SU-DHL-6 (cell line): ENCODE measurements around the gene ERICH4.

Experiments
- H2AFZ ChIP-seq: fragments of 200-600 bp; sonication (generic); 2 replicates; pipeline ENCODE4 v1.6.1; 2014; ENCODE audit warnings: low read depth, mild to moderate bottlenecking, moderate library complexity, mixed read lengths, antibody characterized with exemption, low read length; ENCODE audit not compliant: severe bottlenecking
- H3F3A ChIP-seq: fragments of 200-600 bp; shearing (Covaris generic); 2 replicates; pipeline ENCODE4 v1.6.0; 2016; ENCODE audit warnings: antibody characterized with exemption, mild to moderate bottlenecking; ENCODE audit not compliant: insufficient read depth
- H3K27ac ChIP-seq: fragments of 200-600 bp; sonication (generic); 2 replicates; pipeline ENCODE4 v1.5.1; 2016; ENCODE audit warnings: low read depth, mild to moderate bottlenecking, low read length, moderate library complexity, mixed read lengths
- H3K27me3 ChIP-seq: fragments of 200-600 bp; sonication (generic), shearing (Covaris generic); 2 replicates; pipeline ENCODE4 v1.6.0; 2014; ENCODE audit warnings: mild to moderate bottlenecking, low read length
- H3K36me3 ChIP-seq: fragments of 200-600 bp; sonication (generic); 2 replicates; pipeline ENCODE4 v1.6.1; 2014; ENCODE audit warnings: mild to moderate bottlenecking, low read length, mixed read lengths
- H3K4me2 ChIP-seq: fragments of 300-600, 200-600 bp; shearing (Covaris generic), sonication (generic); 2 replicates; pipeline ENCODE4 v1.6.0; 2014; ENCODE audit warnings: low read length, low read depth, mild to moderate bottlenecking; ENCODE audit not compliant: poor library complexity, severe bottlenecking
- H3K4me3 ChIP-seq: fragments of 200-600 bp; sonication (generic); 2 replicates; pipeline ENCODE4 v1.5.1; 2014; ENCODE audit warnings: antibody characterized with exemption, low read length, mild to moderate bottlenecking, mixed read lengths; ENCODE audit not compliant: insufficient read depth, poor library complexity, severe bottlenecking
- H3K79me2 ChIP-seq: fragments of 200-600 bp; sonication (generic); 2 replicates; pipeline ENCODE4 v1.6.1; 2014; ENCODE audit warnings: mild to moderate bottlenecking, low read length, moderate library complexity; ENCODE audit not compliant: insufficient read depth
- H3K9ac ChIP-seq: fragments of 200-600 bp; sonication (generic); 2 replicates; pipeline ENCODE4 v1.7.0; 2014; ENCODE audit warnings: mild to moderate bottlenecking, low read length
- H3K9me2 ChIP-seq: fragments of 200-600 bp; sonication (generic); replicated peaks from 2 replicates; pipeline ENCODE4 v1.6.1; 2014; ENCODE audit warnings: low read length; ENCODE audit not compliant: insufficient read depth
- H3K9me3 ChIP-seq: fragments of 200-600 bp; sonication (generic); 2 replicates; pipeline ENCODE4 v1.6.1; 2014; ENCODE audit warnings: low read length, mixed read lengths; ENCODE audit not compliant: insufficient read depth
- H4K20me1 ChIP-seq: fragments of 200-600 bp; sonication (generic); 2 replicates; pipeline ENCODE4 v1.6.1; 2014; ENCODE audit warnings: low read depth, mild to moderate bottlenecking, antibody characterized with exemption, low read length, moderate library complexity, mixed read lengths
- CTCF ChIP-seq: fragments of 200-600 bp; sonication (generic); IDR thresholded peaks from one replicate; pipeline ENCODE4 v1.5.1; 2017; ENCODE audit warnings: antibody characterized with exemption, mild to moderate bottlenecking, low read length, moderate library complexity; ENCODE audit not compliant: insufficient read depth, poor library complexity, severe bottlenecking
- EZH2phosphoT487 ChIP-seq: fragments of 200-600 bp; sonication (generic), shearing (Covaris generic); conservative IDR thresholded peaks from 2 replicates; pipeline ENCODE4 v1.6.1; 2018; ENCODE audit warnings: mild to moderate bottlenecking, antibody characterized with exemption, low read length, moderate library complexity, mixed read lengths

ERICH4 gene

GRCh38 chr19:41422955-41423354 is 20.0 kb upstream of the ERICH4 start:
- Histone ChIP-seq H3K9me3 (no peaks in the 10 kb centered on the region), H3K4me2 (no peak overlapping the region), H3K9ac (no peak overlapping the region), H4K20me1 (no peaks in the 10 kb centered on the region), H3F3A (no peaks in the 10 kb centered on the region), H3K79me2 (no peaks in the 10 kb centered on the region), H3K27me3 (no peaks in the 10 kb centered on the region), H2AFZ (no peak overlapping the region), H3K27ac (no peak overlapping the region), H3K4me3 (no peak overlapping the region), H3K36me3 (no peaks in the 10 kb centered on the region), H3K9me2 (no peaks in the 10 kb centered on the region)
- no peak for TF ChIP-seq CTCF
- TF ChIP-seq EZH2phosphoT487 = no peak

GRCh38 chr19:41424335-41425173 is 18.4 kb upstream of the ERICH4 start:
- Histone ChIP-seq H2AFZ (no peak overlapping the region), H3K27me3 (no peaks in the 10 kb centered on the region), H3F3A (no peaks in the 10 kb centered on the region), H3K9me2 (no peaks in the 10 kb centered on the region), H4K20me1 (no peaks in the 10 kb centered on the region), H3K79me2 (no peaks in the 10 kb centered on the region), H3K9me3 (no peaks in the 10 kb centered on the region), H3K4me3 (no peak overlapping the region), H3K4me2 (no peak overlapping the region), H3K27ac (no peak overlapping the region), H3K36me3 (no peaks in the 10 kb centered on the region), H3K9ac (no peak overlapping the region)
- no peak for TF ChIP-seq EZH2phosphoT487
- no peak for TF ChIP-seq CTCF

- H3K36me3 ChIP-seq = no peaks in the 10 kb centered on the region
- no peaks in the 10 kb centered on the region for H3K79me2 ChIP-seq
- no peaks in the 10 kb centered on the region for H3K27me3 ChIP-seq
- H2AFZ ChIP-seq = no peak overlapping the region
- no peaks in the 10 kb centered on the region for H3F3A ChIP-seq
- no peaks in the 10 kb centered on the region for H3K9me3 ChIP-seq
- H3K9ac ChIP-seq = no peak overlapping the region
- no peak overlapping the region for H3K4me2 ChIP-seq
- H3K27ac ChIP-seq = no peak overlapping the region
- TF ChIP-seq CTCF = no peak
- no peak overlapping the region for H3K4me3 ChIP-seq
- no peaks in the 10 kb centered on the region for H3K9me2 ChIP-seq
- H4K20me1 ChIP-seq = no peaks in the 10 kb centered on the region
Observed at GRCh38 chr19:41425174-41426115, 17.5 kb upstream of the ERICH4 start.
